Measurements from ENCODE around the gene SACS.
A peak's percentile ranks its signal among the peaks of the same experiment; 100 is the strongest.
"Not testable (repeated sequence)": the region's sequence is repeated elsewhere in the genome, so short reads cannot be mapped to it uniquely, and the experiment has no call there.

Gene SACS

DNA sequence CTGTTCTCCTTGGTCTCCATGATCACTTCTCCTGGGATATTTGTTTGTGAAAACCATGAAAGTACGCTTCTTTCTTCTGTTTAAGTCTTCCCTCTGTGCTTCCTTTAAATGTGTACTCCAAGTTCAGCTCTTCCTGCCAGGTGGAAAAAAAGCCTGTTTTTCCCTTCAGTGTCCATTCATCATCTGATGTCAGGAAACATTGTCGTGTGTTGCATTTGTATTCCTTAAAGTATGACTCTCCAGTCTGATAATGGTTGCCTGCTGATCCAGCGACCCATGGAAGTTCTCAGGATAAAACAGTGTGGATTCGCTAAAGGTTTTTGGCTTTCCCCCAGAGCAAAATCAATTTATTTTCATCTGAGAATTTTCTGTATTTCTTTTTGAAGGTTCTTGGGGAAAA, 22.3 kb downstream of the SACS start:
- DNase-seq, result no peak

- no peak for DNase-seq
Measured at GRCh38 chr13:23408026-23408425, 25.5 kb downstream of the SACS start.

DNA sequence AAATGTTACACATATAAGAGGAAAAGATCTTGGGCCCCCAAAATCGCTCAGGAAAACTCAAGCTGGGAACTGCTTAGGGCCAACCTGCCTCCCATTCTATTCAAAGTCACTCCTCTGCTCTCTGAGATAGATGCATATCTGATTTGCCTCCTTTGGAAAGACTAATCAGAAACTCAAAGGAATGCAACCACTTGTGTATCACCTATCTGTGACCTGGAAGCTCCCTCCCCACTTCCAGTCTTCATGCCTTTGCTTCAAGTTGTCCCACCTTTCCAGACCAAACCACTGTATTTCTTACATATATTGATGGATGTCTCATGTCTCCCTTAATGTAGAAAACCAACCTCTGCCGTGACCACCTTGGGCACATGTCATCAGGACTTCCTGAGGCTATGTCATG, 32.3 kb downstream of the SACS start:
- DNase-seq, result not testable (repeated sequence)

DNA sequence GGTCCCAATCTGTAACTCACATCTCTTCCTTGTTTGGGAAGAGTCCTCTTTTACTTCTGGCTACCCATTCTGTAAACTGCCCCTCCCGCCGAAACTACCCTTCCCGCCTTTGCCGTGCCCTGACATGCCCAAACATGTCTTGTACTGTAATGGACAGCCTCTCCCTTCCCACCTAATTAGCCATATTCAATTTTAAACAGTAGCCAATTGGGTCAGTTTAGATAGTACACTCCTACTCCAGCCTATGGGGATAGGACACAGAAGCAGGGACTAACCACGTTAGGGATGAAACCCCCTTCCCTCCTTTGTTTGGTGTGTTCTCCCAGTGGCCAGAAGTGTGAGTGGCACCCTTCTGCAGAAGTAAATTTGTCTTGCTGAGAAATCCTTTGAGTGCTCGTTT, 34.2 kb downstream of the SACS start:
- DNase-seq, result no peak

DNA sequence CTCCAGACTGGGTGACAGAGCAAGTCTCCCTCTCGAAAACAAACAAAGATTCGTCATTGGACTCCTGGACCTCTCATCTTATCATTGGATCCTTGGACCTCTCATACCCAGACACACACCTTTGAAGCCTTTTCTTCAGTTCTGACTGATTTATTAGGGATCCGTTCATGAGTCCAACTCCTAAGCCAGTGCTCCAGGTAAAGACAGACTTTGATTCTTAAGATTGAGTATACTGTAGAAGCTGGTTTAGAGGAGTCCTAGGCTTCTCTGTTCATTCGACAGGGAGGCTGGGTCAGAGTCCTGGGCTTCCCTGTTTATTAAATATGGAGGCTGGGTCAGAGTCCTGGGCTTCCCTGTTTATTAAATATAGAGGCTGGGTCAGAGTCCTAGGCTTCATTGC, 38.7 kb downstream of the SACS start:
- DNase-seq, result no peak

DNA sequence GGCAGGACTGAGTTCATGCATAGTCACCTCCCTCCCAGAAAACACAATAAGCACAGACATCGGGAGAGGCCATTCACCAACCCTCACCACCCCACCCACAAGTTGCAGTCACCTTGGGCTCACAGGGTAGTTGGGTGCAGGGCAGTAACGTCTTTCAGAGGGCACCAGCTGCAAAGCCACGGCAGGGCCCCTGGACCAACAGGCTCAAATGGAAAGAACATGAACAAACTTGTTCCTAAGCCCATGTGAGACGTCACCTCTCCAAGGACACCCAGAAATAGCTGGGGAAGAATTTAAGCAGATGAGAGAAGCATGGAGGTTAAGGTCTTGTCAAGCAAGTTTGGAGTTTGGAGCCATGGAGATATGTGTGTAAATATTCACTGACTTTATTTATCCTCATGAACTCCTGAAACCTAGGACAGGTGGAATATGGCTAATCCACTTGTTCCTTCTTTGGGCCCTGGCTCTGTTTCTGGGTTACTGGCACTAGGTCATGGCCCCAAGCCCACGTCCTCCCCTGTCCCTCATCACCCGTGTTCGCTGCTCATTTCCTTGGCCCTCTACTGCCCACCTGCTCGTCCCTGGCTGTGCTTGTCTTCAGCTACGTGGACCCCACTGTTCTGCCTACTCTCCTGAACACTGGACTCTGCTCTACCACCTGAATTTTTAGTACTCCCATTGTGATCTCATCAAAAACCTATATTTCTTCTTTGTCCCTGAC, 40.4 kb downstream of the SACS start:
- no peak for DNase-seq

DNA sequence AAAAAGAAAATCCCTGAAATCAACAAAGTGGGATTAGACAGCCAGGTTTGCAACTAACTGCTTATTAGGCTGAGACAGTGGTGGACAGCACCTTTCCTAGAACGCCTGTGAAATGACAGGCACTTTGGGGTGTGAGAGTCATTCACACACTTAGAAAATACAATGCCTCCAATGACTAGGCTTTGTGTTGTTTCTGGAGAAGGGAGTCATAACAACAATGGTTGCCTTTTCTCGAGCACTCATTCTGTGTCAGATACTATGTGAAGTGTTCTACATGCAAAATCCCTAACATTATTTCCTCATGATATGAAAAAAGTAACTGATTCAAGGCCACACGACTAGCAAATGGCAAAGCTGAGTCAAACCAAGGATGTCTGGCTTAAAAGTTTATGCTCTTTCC, 41.2 kb downstream of the SACS start:
- no peak for DNase-seq

GRCh38 chr13:23391752-23392151, 41.8 kb downstream of the SACS start:
- no peak for DNase-seq

GRCh38 chr13:23386533-23386932, 47.0 kb downstream of the SACS start:
- DNase-seq, result no peak

DNA sequence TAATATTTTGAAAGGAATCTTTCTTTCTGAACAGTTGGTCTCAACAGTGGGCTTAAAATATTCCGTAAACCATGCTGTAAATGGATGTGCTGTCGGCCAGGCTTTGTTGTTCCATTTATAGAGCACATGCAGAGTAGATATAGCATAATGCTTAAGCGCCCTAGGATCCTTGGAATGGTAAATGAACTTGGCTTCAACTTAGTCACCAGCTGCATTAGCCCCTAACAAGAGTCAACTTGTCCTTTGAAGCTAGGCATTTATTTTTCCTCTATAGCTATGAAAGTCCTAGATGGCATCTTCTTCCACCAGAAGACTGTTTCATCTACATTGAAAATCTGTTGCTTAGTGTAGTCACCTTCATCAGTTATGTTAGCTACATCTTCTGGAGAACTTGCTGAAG, 47.6 kb downstream of the SACS start:
- no peak for DNase-seq

DNA sequence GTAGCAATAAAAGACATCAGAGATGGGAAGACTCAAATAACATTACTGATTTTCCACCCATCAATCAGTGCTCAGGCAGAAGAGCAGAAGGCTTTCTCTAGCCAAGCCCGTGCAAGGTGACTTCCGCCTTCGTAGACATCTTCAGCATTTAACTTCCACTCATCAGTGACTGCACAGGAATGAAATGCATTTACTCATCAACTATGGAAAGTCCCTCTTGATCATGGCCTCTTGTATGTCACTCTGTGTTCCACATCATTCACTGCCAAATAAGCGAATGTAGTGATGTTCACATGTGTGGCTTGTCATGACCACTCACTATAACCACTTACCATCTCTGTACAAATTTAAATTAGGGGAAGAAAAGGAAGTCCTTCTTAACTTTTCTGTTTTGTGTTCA, 49.4 kb downstream of the SACS start:
- no peak for DNase-seq

DNA sequence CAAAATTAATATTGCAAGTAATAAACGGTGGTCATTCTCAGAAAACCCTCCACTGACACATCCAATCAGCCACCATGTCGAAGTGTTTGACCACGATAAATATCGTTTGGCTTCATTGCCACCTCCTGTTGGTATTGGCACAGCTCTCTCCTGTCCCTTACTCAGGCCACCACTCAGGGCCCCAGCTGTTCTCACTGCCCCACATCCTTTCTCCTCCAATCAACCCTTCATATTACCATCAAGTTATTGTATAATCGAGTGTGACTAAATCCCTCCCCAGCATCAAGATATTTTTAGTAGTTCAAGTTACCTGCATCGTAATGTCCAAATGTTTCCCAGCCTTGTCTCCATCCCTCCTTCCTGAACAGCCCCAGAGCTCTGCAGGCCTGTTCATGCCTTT, 50.4 kb downstream of the SACS start:
- DNase-seq, result no peak

DNA sequence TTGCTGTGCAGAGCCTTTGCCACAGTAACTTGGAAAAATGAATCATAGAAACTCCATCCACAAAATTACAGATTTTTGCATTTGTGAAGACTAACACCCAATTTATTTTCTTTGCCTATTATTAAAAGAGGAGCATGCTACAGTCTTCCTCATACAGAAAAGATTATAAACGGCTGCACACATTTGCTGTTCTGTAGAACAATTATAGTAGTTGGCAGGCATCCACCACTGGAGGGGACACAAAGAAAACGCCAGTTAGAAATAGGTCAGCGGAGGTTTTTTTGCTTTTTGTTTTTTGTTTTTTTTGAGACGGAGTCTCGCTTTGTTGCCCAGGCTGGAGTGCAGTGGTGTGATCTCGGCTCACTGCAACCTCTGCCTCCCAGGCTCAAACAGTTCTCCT, 51.6 kb downstream of the SACS start:
- no peak for DNase-seq

DNA sequence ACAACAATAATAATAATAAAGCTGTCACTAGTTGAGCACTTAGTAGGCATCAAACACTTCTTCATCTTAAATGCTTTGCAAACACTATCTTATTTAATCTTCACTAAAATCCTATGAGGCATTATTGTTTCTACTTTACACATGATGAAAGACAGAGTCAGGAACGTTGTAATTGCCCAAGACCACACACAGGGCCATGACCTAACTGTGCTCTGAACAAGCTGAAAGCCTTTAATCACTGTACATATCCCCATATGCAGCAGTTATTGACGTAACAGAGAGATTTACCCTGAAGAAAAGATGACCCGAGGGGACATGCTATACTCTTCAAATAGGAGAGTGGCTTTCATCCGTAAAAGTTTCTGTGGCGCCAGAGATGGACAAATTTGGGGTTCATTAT, 53.0 kb downstream of the SACS start:
- DNase-seq, result no peak

- DNase-seq, result peak; percentile 64
Measured at GRCh38 chr13:23377983-23378632, 55.4 kb downstream of the SACS start.

GRCh38 chr13:23377579-23377978, 55.9 kb downstream of the SACS start:
- no peak for DNase-seq

GRCh38 chr13:23375001-23375971, 58.2 kb downstream of the SACS start:
- DNase-seq, result peak; percentile 91

- no peak for DNase-seq
Measured at GRCh38 chr13:23372264-23372906, 61.1 kb downstream of the SACS start.

DNA sequence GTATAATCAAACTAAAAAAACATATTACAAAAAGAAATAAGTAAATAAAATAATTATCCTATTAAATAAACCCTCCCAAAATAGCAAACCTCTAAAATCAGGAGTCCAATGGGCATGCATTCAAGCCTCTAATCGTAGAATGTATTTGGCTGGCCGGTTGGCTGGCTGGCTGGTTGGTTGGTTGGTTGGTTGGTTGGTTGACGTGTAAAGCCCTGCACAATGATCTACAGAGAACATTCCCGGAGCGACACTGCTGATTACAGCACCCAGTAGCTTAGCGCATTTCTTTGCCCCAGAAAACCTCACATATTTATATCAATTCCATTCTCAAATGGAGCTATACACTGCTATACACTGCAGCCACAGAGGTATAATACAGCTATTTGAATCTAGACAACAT, 65.6 kb downstream of the SACS start:
- no peak for DNase-seq

- DNase-seq, result no peak
Measured at GRCh38 chr13:23365652-23366051, 67.8 kb downstream of the SACS start.

GRCh38 chr13:23359882-23360281, 73.6 kb downstream of the SACS start:
- DNase-seq, result no peak

DNA sequence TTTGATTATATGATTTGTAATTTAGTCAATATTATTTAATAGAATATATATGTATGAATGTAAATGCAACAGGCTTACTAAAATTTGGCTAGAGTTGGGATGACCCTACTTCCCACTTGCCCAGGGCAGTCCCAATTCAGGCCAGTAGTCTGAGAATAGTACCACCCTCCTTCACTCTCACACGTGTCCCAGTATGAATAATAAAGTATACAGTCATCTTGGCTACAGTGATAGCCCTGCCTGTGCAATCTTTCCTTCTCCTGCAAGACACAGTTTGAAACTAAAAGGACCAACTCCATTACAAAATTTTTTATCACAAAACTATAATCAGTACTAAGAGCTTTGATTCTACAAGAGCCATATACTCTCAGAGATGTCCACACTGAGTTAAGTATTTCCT, 76.2 kb downstream of the SACS start:
- no peak for DNase-seq

DNA sequence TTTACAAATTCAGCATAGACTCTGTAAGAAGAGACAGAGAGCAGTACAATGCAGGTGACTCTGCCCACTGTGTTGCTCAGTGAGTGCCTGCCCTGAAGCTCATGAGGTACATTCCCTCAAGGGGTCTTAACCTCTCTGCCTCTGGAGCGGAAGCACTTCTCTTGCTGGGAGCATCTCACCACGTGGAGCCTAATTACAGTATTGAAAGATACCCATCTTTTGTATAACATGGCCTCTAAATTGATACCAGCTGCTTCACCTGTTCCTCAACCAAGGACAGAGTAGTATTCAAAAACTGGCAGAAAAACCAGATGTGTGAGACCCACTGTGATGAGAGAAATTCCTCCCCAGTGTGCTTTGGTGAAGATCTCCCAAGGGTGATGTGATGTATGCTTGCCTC, 77.1 kb downstream of the SACS start:
- no peak for DNase-seq
